ENCODE results near the gene CPED1. TPM values are rescaled to one million over a fixed set of nuclear protein-coding genes. Genes with fewer than 3 reads are reported as not detected.

The CPED1 gene
- total RNA-seq, 1 donor from 2014 or later: not detected

DNA sequence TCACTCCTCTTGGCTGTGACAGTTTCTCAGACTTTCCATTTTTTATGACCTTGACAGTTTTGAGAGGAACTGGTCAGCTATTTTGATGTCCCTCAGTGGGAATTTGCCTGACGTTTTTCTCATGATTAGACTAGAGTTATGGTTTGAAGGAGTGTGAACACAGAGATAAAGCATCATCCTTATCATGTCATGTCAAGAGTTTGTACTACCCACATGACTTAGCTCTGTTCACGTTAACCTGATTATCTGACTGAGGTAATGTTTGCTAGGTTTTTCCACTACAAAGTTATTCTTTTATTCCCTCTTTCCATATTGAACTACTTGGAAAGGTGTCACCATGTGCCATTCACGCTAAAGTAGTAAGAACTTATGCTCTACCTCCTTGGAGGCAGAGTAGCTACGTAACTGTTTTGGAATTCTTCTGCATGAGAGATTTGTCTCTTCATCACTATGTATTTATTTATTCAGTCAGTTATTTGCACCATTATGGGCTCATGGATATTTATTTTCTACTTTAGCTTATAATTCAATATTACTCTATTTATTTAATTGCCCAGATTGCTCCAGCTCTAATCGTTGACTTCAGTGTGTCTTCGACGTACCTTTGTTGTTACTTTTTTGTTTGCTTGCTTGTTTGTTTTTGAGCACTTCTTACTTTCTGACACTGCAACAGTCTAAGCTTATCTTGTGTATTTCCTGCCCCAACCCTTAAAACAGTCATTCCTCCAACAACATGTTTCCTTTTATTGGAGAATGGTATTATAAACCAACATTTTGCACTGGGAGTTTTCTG lies 50.4 kb downstream of the CPED1 start:
- Mint-ChIP-seq H3K27ac (ENCODE audit: unreplicated experiment) (no peak overlapping the region), H3K36me3 (ENCODE audit: unreplicated experiment) (no peaks in the 10 kb centered on the region), H3K27me3 (ENCODE audit: unreplicated experiment) (no peaks in the 10 kb centered on the region), H3K9me3 (ENCODE audit: unreplicated experiment) (no peaks in the 10 kb centered on the region), H3K4me1 (ENCODE audit: low read depth, unreplicated experiment) (no peaks in the 10 kb centered on the region), H3K4me3 (ENCODE audit: unreplicated experiment) (no peak overlapping the region)
- DNase-seq: no peak
- TF ChIP-seq, protein P1, sequence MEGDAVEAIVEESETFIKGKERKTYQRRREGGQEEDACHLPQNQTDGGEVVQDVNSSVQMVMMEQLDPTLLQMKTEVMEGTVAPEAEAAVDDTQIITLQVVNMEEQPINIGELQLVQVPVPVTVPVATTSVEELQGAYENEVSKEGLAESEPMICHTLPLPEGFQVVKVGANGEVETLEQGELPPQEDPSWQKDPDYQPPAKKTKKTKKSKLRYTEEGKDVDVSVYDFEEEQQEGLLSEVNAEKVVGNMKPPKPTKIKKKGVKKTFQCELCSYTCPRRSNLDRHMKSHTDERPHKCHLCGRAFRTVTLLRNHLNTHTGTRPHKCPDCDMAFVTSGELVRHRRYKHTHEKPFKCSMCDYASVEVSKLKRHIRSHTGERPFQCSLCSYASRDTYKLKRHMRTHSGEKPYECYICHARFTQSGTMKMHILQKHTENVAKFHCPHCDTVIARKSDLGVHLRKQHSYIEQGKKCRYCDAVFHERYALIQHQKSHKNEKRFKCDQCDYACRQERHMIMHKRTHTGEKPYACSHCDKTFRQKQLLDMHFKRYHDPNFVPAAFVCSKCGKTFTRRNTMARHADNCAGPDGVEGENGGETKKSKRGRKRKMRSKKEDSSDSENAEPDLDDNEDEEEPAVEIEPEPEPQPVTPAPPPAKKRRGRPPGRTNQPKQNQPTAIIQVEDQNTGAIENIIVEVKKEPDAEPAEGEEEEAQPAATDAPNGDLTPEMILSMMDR (IDR thresholded peaks at IDR 0.05; ENCODE audit: partially characterized antibody, unreplicated experiment): no peak

DNA sequence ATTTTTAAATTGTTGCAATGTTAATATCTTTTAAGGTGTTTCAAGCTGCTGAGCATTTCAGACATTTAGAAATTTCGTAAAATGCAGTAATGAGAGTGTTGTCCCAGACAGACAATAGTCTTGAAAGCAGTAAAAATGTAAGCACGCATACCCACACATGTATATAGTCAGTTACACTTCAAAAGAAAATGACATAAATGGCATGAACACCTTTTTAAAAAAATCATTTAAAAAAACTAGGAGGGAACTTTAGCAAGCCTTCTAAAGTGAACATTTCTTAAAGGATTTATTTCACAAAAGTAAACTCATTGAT lies 51.0 kb downstream of the CPED1 start:
- H3K27me3 Mint-ChIP-seq (ENCODE audit: unreplicated experiment): no peaks in the 10 kb centered on the region
- H3K9me3 Mint-ChIP-seq (ENCODE audit: unreplicated experiment): no peaks in the 10 kb centered on the region
- no peak for DNase-seq
- TF ChIP-seq, protein P1 (IDR thresholded peaks at IDR 0.05; ENCODE audit: partially characterized antibody, unreplicated experiment): no peak
- no peaks in the 10 kb centered on the region for H3K36me3 Mint-ChIP-seq (ENCODE audit: unreplicated experiment)
- no peak overlapping the region for H3K4me3 Mint-ChIP-seq (ENCODE audit: unreplicated experiment)
- no peaks in the 10 kb centered on the region for H3K4me1 Mint-ChIP-seq (ENCODE audit: low read depth, unreplicated experiment)
- no peak overlapping the region for H3K27ac Mint-ChIP-seq (ENCODE audit: unreplicated experiment)

DNA sequence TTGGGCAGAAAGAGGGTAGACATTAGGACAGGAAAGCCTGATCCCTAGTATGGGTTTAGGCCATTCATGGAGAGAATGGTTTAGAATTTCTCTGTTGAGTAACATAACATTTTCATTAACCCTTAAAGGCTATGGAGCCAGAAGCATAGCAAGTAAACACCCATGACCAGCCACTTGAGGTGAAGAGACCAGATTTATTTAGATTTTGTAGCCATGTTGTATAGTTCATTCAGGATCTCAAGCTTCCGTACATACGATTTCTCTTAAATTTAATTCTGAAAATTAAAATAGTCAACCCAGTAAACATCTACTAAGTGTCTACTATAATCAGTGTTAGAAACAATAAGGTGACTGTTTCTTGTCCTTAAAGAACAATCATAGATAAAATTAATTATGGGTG lies 51.5 kb downstream of the CPED1 start:
- TF ChIP-seq, protein P1 (IDR thresholded peaks at IDR 0.05; ENCODE audit: partially characterized antibody, unreplicated experiment): no peak
- Mint-ChIP-seq H3K27ac (ENCODE audit: unreplicated experiment) (no peak overlapping the region), H3K27me3 (ENCODE audit: unreplicated experiment) (no peaks in the 10 kb centered on the region), H3K4me3 (ENCODE audit: unreplicated experiment) (no peak overlapping the region), H3K9me3 (ENCODE audit: unreplicated experiment) (no peaks in the 10 kb centered on the region), H3K4me1 (ENCODE audit: low read depth, unreplicated experiment) (no peaks in the 10 kb centered on the region), H3K36me3 (ENCODE audit: unreplicated experiment) (no peaks in the 10 kb centered on the region)
- no peak for DNase-seq

DNA sequence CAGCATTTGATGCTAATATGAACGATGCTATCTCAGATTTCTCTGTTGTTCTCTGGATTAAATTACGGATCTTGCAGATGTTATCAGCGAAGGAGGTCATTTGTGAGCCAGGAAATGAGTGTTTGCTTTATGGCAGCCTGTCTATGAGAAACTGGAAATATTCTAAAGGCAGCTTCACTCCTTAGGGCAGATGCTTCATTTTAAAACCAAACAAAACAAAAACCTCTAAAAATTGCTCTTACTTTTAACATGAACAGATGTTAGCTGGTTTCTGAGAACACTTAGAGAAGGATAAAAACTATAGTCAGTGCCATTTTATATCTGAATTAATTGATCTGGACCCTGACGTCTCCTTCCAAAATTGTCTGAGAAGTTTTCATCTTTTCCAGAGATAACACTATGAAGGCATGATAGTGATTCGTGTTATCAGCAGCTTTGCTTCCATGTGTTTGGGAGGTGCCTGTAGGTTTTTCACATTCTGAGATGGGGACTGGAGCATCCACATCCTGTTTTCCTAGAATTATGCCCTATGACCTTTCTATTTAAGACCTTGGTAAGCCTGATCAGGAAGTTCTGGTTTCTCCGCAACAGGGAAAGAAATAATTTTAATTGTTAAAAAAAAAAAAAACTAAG lies 53.1 kb downstream of the CPED1 start:
- Mint-ChIP-seq H3K4me3 (ENCODE audit: unreplicated experiment) (no peak overlapping the region), H3K4me1 (ENCODE audit: low read depth, unreplicated experiment) (no peaks in the 10 kb centered on the region), H3K27me3 (ENCODE audit: unreplicated experiment) (no peaks in the 10 kb centered on the region), H3K9me3 (ENCODE audit: unreplicated experiment) (no peaks in the 10 kb centered on the region), H3K36me3 (ENCODE audit: unreplicated experiment) (no peaks in the 10 kb centered on the region), H3K27ac (ENCODE audit: unreplicated experiment) (no peak overlapping the region)
- DNase-seq: no peak
- TF ChIP-seq, protein P1 (IDR thresholded peaks at IDR 0.05; ENCODE audit: partially characterized antibody, unreplicated experiment): no peak

DNA sequence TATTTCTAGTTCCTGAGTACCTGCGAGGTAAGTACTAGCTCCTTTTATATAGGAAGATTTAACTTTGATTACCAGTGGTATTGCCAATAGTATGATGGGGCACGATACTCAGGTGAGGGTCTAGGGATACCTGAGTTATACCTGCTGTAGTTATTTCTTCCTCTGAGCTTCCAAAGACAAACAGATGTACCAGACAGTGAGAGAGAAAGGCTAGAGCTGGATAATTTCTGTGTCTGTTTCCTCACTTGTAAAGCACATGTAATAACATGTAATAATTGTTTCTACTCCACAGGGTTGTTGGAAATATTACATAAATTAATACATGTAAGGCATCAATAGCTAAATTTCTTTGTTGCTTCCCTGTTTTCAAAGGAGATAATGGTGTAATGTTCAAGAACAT lies 53.7 kb downstream of the CPED1 start:
- no peaks in the 10 kb centered on the region for H3K4me1 Mint-ChIP-seq (ENCODE audit: low read depth, unreplicated experiment)
- no peak overlapping the region for H3K4me3 Mint-ChIP-seq (ENCODE audit: unreplicated experiment)
- H3K27ac Mint-ChIP-seq (ENCODE audit: unreplicated experiment): no peak overlapping the region
- no peak for DNase-seq
- no peaks in the 10 kb centered on the region for H3K9me3 Mint-ChIP-seq (ENCODE audit: unreplicated experiment)
- no peaks in the 10 kb centered on the region for H3K27me3 Mint-ChIP-seq (ENCODE audit: unreplicated experiment)
- H3K36me3 Mint-ChIP-seq (ENCODE audit: unreplicated experiment): no peaks in the 10 kb centered on the region
- TF ChIP-seq, protein P1 (IDR thresholded peaks at IDR 0.05; ENCODE audit: partially characterized antibody, unreplicated experiment): no peak
